ENCODE data around the gene CCM2.

The CCM2 gene

GRCh38 chr7:45003789-45004188 lies 3.8 kb downstream of the CCM2 start:
- no peak for DNase-seq (ENCODE audit: extremely low spot score)
- ChIA-PET CTCF (interaction anchor here (1.3 to 2.2 kb wide), 3 partner anchors 10 to 30 kb away, joined by 3 to 7 read pairs (median 4); no protein-coding TSS in a partner anchor), POLR2A (no interaction called here)
- TF ChIP-seq, protein P1, sequence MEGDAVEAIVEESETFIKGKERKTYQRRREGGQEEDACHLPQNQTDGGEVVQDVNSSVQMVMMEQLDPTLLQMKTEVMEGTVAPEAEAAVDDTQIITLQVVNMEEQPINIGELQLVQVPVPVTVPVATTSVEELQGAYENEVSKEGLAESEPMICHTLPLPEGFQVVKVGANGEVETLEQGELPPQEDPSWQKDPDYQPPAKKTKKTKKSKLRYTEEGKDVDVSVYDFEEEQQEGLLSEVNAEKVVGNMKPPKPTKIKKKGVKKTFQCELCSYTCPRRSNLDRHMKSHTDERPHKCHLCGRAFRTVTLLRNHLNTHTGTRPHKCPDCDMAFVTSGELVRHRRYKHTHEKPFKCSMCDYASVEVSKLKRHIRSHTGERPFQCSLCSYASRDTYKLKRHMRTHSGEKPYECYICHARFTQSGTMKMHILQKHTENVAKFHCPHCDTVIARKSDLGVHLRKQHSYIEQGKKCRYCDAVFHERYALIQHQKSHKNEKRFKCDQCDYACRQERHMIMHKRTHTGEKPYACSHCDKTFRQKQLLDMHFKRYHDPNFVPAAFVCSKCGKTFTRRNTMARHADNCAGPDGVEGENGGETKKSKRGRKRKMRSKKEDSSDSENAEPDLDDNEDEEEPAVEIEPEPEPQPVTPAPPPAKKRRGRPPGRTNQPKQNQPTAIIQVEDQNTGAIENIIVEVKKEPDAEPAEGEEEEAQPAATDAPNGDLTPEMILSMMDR (IDR thresholded peaks at IDR 0.05; ENCODE audit: control extremely low read depth, extremely low read depth, low read depth, missing control alignments), result no peak

DNA sequence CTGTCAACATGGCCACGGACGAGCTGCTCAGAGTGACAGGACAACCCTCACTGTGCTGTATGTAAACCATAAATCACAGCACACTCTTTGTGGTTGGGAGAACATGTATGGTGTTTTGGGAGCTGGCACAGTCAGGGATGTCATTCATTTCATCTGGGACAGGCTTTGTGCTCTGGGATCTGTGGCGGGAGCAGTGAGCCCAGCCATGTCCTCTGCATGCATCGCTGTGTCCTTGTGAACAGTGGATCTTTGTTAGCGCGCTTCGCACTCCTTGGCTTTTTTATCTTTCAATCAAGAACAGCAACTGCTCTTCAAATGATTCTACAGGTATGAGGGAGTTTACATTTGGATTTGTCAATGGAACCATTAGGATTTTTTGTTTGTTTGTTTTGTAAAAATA lies 7.1 kb downstream of the CCM2 start:
- TF ChIP-seq, protein P1 (IDR thresholded peaks at IDR 0.05; ENCODE audit: control extremely low read depth, extremely low read depth, low read depth, missing control alignments), result no peak
- CTCF ChIA-PET, result interaction anchor here (0.9 to 1.9 kb wide), 2 partner anchors 28 to 128 kb away, joined by 3 to 4 read pairs; no protein-coding TSS in a partner anchor
- DNase-seq (ENCODE audit: extremely low spot score), result no peak
- POLR2A ChIA-PET, result interaction anchor here (0.6 kb wide), 1 partner anchor 258 kb away, joined by 4 read pairs; no protein-coding TSS in a partner anchor

GRCh38 chr7:45007571-45008328 lies 7.7 kb downstream of the CCM2 start:
- DNase-seq (ENCODE audit: extremely low spot score), result no peak
- CTCF ChIA-PET, result interaction anchor here (0.9 to 1.9 kb wide), 4 partner anchors 12 to 127 kb away, joined by 3 to 4 read pairs (median 4); no protein-coding TSS in a partner anchor
- POLR2A ChIA-PET, result interaction anchor here (0.6 to 0.7 kb wide), 3 partner anchors 30 to 259 kb away, joined by 4 to 5 read pairs (median 4); no protein-coding TSS in a partner anchor
- TF ChIP-seq, protein P1 (IDR thresholded peaks at IDR 0.05; ENCODE audit: control extremely low read depth, extremely low read depth, low read depth, missing control alignments), result no peak

GRCh38 chr7:45013465-45013967 lies 13.5 kb downstream of the CCM2 start:
- TF ChIP-seq, protein P1 (IDR thresholded peaks at IDR 0.05; ENCODE audit: control extremely low read depth, extremely low read depth, low read depth, missing control alignments), result no peak
- ChIA-PET CTCF (interaction anchor here (0.7 to 2.6 kb wide), 6 partner anchors 9 to 122 kb away, joined by 3 to 8 read pairs (median 4); no protein-coding TSS in a partner anchor), POLR2A (no interaction called here)
- no peak for DNase-seq (ENCODE audit: extremely low spot score)

- POLR2A ChIA-PET, result no interaction called here
- CTCF ChIA-PET, result interaction anchor here (0.7 to 2.6 kb wide), 6 partner anchors 8 to 42 kb away, joined by 3 to 8 read pairs (median 4); no protein-coding TSS in a partner anchor
- no peak for DNase-seq (ENCODE audit: extremely low spot score)
- TF ChIP-seq, protein P1 (IDR thresholded peaks at IDR 0.05; ENCODE audit: control extremely low read depth, extremely low read depth, low read depth, missing control alignments), result no peak
Observed at GRCh38 chr7:45015313-45015712, 15.3 kb downstream of the CCM2 start.

GRCh38 chr7:45017253-45017652 lies 17.3 kb downstream of the CCM2 start:
- TF ChIP-seq, protein P1 (IDR thresholded peaks at IDR 0.05; ENCODE audit: control extremely low read depth, extremely low read depth, low read depth, missing control alignments), result no peak
- DNase-seq (ENCODE audit: extremely low spot score), result no peak
- ChIA-PET CTCF (no interaction called here), POLR2A (no interaction called here)
